GM19397 (cell line): ENCODE results near the gene KIF3B.
"Not testable (repeated sequence)": the region's sequence is repeated elsewhere in the genome, so short reads cannot be mapped to it uniquely, and the experiment has no call there.

ENCODE experiments used
- ATAC-seq: cut with Tn5 transposase; IDR thresholded peaks from one replicate; pipeline ENCODE4 v1.9.1; 2021; ENCODE audit warnings: mild to moderate bottlenecking, moderate library complexity; ENCODE audit not compliant: unreplicated experiment

Gene KIF3B

GRCh38 chr20:32327087-32327681 is 49.7 kb downstream of the KIF3B start:
- no peak for ATAC-seq

DNA sequence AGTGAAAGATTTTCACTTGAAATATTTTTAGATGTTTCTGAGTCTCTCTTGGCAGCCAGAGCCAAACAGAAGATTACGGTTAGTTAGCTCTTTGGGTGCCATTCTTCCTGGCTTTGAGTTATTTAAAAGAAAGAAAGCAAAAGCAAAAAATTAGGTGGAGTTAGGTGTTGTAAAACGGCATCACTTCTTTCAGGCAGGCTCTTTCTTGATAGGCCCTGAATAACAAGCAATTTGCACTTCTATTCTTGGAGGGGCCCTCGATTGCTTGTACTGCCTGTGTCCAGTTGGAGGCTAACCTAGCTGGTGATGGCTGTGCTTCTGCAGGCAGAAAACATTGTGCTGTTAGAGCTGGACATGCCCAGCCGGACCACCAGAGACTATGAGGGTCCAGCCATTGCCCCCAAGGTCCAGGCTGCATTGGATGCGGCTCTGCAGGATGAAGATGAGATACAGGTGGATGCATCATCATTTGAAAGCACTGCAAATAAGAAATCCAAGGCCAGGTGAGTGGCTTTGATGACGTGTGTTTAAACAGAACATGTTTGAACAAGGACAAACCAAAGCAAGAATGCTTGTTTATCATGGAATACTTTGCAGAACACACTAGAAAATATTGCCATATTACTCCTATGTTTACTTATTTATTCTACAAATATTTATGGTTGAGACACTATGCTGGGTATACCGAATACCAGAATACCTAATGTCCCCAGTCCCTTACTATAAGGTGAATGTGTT is 52.5 kb downstream of the KIF3B start:
- no peak for ATAC-seq

- ATAC-seq = no peak
Observed at GRCh38 chr20:32330555-32330897, 53.1 kb downstream of the KIF3B start.

DNA sequence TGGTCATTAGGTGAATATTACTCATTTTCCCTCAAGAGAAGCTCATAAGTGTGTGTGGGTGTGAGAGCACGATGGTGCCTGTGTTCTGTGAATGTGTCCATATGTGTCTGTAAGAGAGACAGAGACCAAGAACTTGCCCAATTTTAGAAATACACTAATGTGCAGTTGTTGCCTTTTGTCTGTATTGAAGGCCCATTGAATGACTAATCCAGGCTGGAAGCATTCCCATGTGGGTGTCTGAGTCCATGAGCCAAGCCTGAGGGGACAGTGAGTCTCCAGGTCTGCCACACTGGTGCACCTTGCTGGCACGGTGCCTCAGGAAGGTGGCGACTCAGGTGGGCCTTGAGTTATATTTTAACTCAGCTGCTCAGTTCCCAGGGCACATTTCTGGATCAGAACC is 55.2 kb downstream of the KIF3B start:
- no peak for ATAC-seq

- ATAC-seq = peak; percentile 64
Observed at GRCh38 chr20:32333181-32333987, 55.9 kb downstream of the KIF3B start.

DNA sequence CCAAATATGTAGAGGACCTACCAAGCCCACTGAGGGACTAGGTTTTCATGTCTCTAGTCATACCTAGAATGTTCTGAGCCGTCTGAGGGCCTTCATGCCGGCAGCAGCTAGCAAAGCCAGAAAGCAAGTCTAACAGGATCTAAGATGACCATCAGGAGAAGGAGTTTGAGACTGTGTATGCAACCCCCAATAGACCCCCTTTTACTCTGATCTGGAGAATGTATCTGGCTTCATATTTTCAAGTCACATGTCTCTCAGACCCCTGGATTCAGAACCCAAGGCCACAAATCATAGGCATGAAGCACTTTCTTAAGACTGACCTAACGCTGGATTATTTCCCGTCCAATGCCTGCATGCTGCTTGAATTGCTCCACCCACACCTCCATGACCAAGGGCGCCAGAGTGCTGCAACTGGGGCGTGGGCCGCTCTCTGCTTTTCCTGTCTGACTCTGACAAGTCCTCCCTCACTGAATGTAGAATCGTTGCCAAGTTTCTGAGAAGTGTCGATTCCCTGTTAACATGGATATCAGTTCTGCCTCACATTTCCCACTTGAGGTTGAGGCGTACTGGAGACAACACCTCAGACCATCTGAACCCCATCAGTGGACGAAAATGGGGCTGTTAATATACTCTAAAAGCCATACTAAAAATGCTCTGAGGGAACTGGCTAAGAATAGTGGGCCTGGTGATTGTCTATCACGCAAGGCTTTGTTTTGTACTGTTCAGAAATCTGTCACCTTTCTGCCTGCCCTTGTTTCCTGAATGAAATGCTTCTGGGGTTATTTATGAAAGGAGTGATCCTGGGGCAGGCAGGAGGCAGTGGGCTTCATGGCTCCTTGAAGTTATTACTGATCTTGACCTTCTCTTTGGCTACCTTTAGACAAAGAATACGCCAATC is 56.8 kb downstream of the KIF3B start:
- no peak for ATAC-seq

DNA sequence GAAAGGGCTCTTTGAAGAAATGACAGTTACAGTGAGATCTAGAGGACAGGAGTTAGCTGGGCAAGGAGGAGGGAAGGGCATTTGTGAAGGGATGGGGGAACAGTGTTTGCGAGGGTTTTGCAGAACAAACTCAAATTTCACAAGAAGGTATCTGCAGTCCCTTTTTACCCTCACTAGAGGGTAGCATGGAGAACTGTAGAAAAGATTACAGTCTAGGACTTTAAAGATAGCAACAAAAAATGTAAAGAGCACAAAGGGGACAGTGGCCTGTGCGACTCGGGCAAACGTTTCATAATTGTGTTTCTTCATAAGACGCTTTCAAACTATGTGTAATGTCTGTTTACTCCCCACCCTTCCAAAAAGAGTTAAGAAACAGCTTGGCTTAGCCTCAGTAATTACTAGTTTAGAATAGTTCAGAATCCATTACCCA is 59.5 kb downstream of the KIF3B start:
- no peak for ATAC-seq

DNA sequence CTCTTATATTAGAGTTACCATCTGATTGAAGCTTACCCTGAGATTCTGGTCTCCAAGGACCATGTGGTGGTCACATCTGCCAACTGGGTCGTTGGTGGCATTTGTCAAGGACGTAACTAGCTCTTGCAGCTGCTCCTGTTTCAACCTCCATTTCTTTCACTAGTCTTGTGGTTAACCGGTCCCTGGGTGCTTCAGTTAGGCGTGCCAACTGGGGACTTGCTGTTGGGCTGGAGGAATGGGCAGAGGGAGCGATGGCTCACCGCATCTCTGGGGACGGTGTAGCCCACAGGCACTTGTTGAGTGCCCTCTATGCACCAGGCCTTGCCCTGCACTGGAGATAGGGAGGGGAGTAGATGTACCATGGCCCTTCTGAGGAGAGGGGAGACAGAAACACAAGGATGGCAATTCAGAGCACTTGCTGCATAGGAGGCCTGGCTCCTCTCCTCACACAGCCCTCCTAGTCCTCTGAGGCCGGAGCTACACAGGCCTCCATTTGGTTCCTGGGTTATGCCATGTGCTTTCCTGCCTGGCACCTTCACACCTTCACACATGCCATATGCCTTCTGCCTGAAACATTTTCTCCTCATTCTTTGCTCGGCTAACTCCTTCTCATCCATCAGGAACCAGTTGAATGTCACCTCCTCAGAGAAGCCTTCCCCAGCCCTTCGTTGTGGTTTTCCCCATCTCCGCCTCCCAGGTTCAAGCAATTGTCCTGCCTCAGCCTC is 60.6 kb downstream of the KIF3B start:
- no peak for ATAC-seq

GRCh38 chr20:32338665-32339064 is 61.2 kb downstream of the KIF3B start:
- ATAC-seq = no peak

- no peak for ATAC-seq
Observed at GRCh38 chr20:32339116-32339515, 61.7 kb downstream of the KIF3B start.

DNA sequence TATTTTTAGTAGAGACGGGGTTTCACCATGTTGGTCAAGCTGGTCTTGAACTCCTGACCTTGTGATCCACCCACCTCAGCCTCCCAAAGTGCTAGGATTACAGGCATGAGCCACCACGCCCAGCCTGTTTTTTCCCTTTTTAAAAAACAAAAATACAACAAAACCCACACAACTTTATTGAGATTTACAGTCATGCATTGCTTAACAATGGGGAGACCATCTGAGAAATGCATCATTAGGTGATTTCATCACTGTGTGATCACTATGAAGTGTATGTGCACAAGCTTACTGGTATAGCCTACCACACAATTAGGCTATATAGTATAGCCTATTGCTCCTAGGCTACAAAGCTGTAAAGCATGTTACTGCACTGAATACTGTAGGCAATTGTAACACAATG is 63.6 kb downstream of the KIF3B start:
- ATAC-seq = not testable (repeated sequence)

DNA sequence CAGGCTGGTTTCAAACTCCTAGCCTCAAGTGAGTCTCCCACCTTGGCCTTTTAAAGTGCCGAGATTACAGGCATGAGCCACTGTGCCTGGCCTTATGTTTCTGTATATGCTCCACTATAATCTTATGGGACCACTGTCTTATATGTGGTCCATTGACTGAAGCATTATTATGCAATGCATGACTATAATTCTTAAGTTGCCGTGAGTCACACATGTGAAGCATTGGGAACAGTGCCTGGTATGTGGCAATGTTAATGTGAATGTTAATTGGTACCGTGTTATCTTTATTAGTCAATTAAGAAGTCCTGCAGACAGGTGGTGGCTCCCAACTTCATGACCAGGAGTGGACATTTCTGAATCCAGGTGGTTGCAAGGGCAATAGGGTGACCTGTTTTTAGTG is 66.0 kb downstream of the KIF3B start:
- ATAC-seq = no peak

DNA sequence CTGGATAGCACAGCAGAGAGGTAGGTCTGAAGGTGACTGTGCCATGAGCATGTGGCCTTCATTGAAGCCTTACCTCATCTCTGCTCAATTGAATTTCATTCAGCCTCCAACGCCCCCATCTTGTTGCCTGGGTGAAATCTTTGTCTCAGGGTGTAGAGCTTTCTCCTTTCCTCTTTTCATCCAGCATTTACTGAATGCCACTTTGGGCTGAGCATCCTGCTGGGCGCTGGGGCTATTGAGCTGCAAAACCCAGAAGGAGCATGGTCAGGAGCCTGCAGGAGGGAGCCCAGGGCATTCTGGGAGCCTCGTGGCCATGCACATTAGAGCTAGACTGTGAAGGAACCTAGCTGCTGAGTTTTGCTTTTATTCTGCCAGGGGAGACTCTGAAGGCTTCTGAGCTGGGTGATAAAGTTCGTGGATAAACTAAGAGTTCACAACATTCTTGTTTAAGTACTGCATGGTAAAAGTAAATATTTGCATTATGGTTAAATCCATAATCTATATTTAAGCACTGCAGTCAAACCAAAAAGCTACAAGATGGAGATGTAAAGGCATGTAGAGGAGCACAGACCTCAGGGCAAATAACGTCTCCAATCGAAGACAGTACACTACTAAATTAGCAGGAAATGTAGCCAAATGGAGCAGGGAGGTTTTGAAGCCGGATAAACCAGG is 67.5 kb downstream of the KIF3B start:
- ATAC-seq = no peak

DNA sequence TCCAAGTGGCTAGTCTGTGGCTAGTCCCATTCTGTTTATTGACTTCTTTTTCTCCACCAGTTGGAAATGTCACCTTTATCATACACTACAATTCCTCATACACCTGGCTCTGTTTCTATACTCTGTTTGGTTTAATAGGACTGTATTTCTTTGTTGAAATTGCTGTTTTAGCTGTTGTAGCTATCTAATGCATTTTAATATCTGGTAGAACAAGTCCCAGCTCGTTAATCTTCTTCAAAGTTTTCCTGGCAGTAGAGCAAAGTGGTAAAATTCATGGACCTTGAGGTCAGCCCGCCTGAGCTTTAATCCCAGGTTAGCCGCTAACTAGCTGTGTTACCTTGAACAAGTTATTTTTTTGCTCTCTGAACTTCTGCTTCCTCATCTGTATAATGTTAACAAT is 70.8 kb downstream of the KIF3B start:
- ATAC-seq = no peak

DNA sequence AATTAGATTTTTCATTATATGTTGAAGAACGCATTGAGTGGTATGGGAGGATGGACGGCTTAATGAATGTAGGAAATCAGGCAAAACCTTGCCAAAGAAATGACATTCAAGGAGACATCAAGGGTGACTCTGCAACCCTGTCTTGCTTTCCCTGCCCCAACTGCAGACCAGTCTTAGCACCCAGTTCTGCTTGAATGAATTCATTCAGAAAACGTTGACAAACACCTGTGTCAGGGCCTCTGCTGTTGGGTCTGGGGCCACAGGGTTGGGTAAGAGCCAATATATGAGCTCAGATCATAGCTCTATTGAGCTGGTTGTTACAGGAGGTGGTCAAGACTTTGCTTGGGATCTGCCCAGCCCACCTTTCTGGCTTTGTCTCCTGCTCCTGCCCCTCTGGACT is 73.0 kb downstream of the KIF3B start:
- ATAC-seq = no peak

- no peak for ATAC-seq
Observed at GRCh38 chr20:32352121-32352720, 74.8 kb downstream of the KIF3B start.

DNA sequence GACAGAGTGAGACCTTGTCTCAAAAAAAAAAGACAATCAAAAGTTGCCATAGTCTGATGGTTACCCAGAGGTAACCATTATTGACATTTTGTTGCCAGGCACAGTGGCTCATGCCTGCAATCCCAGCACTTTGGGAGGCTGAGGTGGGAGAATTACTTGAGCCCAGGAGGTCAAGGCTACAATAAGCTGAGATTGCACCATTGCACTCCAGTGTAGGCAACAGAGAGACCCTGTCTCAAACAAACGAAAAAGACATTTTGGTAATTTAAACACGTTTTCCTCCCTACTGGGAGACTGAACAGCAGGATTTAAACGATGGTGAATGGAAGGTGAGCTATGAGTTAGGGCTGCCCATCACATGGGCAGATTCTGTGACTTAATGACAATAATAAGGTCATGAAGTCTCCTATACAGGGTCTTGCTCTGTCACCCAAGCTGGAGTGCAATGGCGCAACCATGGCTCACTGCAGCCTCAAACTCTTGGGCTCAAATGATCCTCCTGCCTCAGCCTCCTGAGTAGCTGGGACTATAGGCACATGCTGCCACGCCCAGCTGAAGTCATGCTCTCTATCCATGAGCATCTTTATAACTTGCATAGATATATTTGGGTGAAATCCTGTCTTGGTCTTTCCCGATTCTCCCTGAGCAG is 76.5 kb downstream of the KIF3B start:
- no peak for ATAC-seq

- ATAC-seq = no peak
Observed at GRCh38 chr20:32354592-32355416, 77.4 kb downstream of the KIF3B start.
